HG03196 (cell line): ENCODE data around the gene PDS5B.

Experiments
- ATAC-seq: cut with Tn5 transposase; IDR thresholded peaks from one replicate; pipeline ENCODE4 v1.9.1; 2021; ENCODE audit not compliant: unreplicated experiment

The PDS5B gene

GRCh38 chr13:32587811-32588170, 1.5 kb downstream of the PDS5B start:
- ATAC-seq: no peak

GRCh38 chr13:32588736-32589135, 2.5 kb downstream of the PDS5B start:
- no peak for ATAC-seq

DNA sequence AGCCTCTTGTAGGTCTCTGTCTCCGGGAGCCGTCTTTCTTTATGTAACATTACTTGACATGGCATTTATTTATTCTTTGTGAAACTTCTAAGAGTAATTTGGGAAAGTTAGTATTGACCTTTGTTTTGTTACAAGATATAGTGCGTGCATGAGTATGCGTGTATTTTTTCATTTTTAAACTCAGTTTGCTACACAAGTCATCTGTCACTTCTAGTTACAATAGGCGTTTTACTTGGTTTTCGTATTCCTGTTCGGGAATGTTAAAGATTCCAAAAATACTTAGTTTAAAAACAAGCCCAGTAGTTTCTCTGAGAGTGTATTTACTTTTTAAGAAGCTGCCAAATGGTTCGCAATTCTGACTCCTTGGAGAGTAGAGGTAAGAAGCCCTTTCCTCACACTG, 3.2 kb downstream of the PDS5B start:
- no peak for ATAC-seq

DNA sequence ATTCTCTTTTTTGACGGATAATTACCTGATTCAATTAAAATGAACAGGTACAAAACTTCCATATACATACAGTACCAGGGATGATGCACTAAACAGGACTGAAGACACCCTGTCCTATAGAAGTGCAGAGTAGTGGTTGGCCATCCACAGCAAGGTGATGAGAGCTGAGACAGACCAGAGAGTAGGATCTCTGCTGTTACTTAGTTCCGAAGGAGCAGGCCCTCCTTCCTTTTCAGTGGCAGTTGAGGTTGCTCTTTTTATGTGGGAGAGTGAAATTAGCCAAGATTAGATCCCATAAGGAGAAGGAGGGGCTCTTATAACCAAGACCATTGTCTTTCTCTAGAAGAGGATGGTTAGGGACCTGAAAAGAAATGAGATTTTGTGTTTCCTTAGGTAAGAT, 4.0 kb downstream of the PDS5B start:
- no peak for ATAC-seq

- ATAC-seq: no peak
Observed at GRCh38 chr13:32592082-32592481, 5.8 kb downstream of the PDS5B start.

- no peak for ATAC-seq
Observed at GRCh38 chr13:32594157-32594738, 8.0 kb downstream of the PDS5B start.

GRCh38 chr13:32595306-32595705, 9.1 kb downstream of the PDS5B start:
- ATAC-seq: no peak

DNA sequence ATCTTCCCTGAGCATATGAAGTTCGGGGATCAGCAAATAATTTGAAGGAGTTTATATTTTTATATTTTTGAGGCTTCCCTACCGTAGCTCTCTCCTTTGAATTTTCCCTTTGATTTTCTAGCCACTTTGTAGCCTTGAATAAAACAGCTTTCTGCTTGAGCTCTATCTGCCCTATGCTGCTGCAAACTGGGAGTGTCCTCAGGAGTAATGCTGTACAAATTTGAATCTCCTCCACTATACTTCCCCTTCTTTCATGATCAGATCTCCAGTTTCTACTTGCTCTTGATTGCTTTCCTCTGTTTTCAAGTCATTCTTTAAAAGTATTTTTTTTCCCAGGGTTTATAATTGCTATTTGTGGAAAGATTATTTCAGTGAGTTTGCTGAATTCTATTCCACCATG, 14.6 kb downstream of the PDS5B start:
- ATAC-seq: no peak

DNA sequence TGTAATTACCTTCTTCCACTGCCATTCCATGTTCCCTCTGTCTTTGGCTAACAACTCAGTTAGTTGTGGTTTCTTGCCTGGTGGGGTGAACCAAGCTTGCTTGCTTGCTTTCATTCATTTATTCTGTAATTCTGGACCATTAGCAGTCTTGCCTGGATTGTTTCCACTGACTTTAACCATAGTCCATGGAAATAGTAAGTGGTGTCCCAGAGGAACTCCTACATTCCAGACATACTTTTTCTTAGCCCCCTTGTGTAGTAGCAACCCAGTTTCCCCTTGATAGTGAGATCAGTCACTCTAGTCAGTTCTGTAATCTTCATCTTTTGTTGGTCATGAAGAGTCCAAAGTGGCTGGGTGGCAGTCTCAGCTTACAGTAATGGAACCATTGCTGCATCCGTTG, 23.2 kb downstream of the PDS5B start:
- no peak for ATAC-seq

DNA sequence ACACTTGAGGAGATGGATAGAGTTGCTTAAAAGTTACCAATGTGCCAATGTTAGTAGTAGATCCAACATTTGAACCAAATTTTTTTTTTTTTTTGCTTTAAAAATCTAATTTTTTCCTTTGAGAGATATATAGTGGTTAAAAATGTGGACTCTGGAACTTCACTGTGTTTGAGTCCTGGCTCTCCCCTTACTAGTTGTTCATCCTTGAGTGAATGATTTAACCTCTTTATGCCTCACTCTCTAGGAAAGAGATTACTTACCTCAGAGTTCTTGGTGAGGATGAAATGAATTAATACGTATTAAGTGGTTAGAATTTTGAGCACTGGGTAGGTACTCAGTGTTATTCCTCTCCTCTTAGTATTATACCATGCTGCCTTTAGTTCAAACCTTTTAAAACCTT, 24.3 kb downstream of the PDS5B start:
- no peak for ATAC-seq

GRCh38 chr13:32610977-32611376, 24.7 kb downstream of the PDS5B start:
- ATAC-seq: no peak

GRCh38 chr13:32616883-32617511, 30.7 kb downstream of the PDS5B start:
- ATAC-seq: no peak

DNA sequence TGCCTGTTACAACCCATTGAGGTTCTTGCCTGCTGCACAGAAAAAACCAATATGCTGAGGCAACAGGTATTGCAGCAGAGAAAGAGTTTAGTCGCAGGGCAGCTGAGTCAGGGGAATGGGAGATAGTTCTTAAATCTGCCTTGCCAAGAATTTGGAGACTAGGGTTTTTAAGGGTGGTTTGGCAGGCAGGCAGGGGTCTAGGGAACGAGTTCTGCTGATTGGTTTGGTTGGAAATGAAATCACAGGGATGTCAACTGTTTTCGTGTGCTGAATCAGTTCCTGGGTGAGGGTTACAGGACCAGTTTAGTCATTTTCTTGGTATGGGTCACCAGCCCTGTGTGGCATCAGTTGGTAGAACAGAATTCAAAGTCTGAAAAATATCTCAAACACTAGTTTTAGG, 36.6 kb downstream of the PDS5B start:
- no peak for ATAC-seq

DNA sequence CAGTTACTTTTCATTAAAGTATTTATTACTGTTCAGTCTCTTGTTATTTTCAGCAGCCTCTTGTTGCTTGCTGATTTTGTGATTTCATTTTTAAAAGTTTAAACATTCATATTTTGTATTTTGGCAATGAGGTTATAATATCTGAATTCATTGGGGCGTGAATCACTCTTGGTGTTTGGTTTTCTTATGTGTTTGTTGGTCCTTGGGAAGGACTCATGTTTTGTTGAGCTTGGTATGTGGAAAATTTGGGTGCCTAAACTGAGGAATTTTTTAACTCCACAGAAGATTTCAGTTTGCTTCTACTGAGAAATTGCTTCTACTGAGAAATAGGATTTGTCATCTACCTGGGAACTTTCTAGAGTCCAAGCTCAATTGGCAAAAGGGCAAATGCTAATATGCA, 38.2 kb downstream of the PDS5B start:
- ATAC-seq: no peak

DNA sequence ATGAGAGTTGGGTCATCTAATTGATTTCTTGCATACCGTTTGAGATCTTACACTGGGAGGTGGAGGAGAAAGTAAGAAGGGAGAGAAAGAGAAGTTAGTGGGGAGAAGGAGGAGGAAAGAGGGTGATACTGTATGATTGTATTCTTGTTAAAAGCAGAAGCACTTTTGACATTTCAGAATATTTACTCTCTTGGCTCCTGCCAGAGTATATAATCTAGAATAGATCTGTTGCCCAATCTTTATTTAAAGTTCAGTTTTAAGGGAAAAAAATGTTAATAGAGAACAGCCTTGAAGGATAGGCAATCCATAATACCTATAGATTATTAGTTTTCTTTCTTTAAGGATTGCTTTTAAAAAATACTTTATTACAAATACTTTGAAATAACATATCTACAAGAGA, 41.5 kb downstream of the PDS5B start:
- ATAC-seq: no peak

GRCh38 chr13:32629313-32629712, 43.1 kb downstream of the PDS5B start:
- no peak for ATAC-seq

GRCh38 chr13:32629866-32630265, 43.6 kb downstream of the PDS5B start:
- no peak for ATAC-seq

DNA sequence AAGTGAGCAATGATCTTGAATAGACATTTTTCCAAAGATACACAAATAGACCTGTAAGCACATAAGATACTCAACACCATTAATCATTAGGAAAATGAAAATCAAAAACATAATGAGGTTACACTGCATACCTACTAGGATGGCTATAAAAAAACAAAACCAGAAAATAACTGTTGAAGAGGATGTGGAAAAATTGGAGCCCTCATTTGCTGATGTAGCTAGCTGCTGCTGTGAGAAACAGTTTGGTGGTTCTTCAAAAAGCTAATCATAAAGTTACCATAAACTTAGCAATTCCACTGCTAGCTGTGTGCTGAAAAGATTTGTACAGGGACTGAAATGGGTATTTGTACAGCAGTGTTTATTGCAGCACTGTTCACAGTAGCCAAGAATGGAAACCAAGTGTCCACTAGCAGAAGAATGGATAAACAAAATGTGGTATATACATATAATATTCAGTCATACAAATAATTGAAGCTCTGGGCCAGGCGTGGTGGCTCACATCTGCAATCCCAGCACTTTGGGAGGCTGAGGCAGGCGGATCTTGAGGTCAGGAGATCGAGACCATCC, 46.2 kb downstream of the PDS5B start:
- no peak for ATAC-seq

DNA sequence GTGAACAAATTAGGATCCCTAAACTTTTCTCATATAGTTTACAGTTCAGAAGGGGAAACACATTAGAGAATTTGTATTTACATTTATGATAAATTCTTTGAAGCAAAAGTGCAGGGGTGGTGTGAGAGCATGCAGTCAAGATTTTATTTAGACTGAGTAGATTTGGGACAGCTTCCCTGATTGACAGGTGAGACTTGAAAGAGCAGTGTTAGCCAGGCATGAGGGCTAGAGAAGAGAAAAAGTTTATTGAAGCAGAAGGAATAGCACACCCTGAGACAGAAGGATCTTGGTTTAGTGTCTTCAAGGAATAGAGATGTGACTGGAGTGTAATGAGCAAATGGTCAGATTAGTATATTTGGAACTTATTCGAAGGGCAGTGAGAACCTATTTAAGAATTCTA, 50.5 kb downstream of the PDS5B start:
- ATAC-seq: no peak

GRCh38 chr13:32638739-32639138, 52.5 kb downstream of the PDS5B start:
- no peak for ATAC-seq

DNA sequence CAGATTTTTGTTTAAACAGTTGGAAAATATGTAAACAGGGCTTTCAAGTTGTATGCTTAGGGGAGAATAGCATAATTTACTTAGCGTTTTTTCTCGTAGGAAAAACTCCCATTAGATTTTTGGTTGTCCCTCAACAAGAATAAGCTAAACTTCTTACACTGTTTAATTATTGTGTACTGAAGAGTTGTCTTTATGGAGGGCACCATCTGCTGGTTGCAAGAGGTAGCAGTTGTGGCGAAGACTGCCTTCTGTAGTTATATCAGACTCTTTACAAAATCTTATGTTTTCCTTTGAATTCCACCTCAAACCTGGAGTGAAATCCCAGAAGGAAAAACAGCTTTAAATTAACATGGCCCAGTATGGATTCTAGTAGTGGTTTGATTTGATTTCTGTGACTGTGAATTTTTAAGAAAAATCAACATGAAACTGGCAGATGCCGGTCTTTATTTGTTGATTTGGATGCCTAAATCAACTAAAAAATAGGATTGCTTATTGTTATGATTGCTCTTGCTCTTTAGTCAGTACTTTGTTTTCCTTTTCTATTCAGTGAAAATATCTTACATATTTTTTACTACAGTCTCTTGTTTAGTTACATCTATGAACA, 53.4 kb downstream of the PDS5B start:
- ATAC-seq: no peak

GRCh38 chr13:32642316-32642715, 56.1 kb downstream of the PDS5B start:
- ATAC-seq: no peak

- ATAC-seq: no peak
Observed at GRCh38 chr13:32642858-32643257, 56.6 kb downstream of the PDS5B start.
